Effector memory CD4-positive, alpha-beta T cell (primary cell): ENCODE data around the gene PTPN22.

Experiments
- DNase-seq, 3 donors: peaks; one replicate each; pipeline ENCODE4 v3.0.0-alpha.2; 2020
- H3K27ac ChIP-seq: 2 replicates; pipeline ENCODE4 v1.7.0; 2013; ENCODE audit warnings: mild to moderate bottlenecking, low read length, moderate library complexity; ENCODE audit not compliant: insufficient read depth, poor library complexity, severe bottlenecking
- H3K27me3 ChIP-seq: replicated peaks from 2 replicates; pipeline ENCODE4 v1.7.0; 2013; ENCODE audit warnings: mild to moderate bottlenecking, low read length; ENCODE audit not compliant: insufficient read depth, control insufficient read depth, poor library complexity, severe bottlenecking
- H3K36me3 ChIP-seq: 2 replicates; pipeline ENCODE4 v1.7.0; 2013; ENCODE audit warnings: mild to moderate bottlenecking, low read length, moderate library complexity; ENCODE audit not compliant: control insufficient read depth, insufficient read depth
- H3K4me1 ChIP-seq: 2 replicates; pipeline ENCODE4 v1.7.0; 2013; ENCODE audit warnings: low read length, mild to moderate bottlenecking; ENCODE audit not compliant: control insufficient read depth, insufficient read depth, poor library complexity, severe bottlenecking
- H3K4me3 ChIP-seq: 2 replicates; pipeline ENCODE4 v1.7.0; 2013; ENCODE audit warnings: low read length, low read depth, mild to moderate bottlenecking; ENCODE audit not compliant: insufficient read depth, poor library complexity, severe bottlenecking
- H3K9me3 ChIP-seq: 2 replicates; pipeline ENCODE4 v1.7.0; 2013; ENCODE audit warnings: mild to moderate bottlenecking, low read length, moderate library complexity; ENCODE audit not compliant: control insufficient read depth

PTPN22 gene

DNA sequence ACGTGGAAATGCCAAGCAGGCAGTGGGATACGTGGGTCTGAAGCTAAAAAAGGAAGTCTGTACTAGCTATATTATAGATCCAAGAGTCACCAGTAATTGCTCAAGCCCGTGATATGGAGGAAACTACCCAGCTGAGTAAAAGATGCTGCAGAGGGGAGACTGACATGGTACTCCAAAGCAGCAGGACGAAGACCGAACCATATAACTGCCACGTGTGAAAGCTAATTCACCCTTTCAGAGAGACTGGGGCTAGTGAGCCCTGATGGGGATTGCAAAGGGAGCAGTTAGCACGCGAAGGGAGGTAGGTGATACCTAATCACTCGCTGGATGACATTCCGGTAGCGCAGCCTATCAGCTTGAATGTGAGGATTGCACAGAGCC is 32.8 kb upstream of the PTPN22 start:
- Histone ChIP-seq H3K27me3 (no peaks in the 10 kb centered on the region), H3K4me1 (peaks cover 14% of the 10 kb centered on the region), H3K27ac (peak overlapping the region; percentile 87), H3K36me3 (peaks cover 22% of the 10 kb centered on the region), H3K9me3 (no peaks in the 10 kb centered on the region), H3K4me3 (peak overlapping the region; percentile 75)
- DNase-seq = no peak

DNA sequence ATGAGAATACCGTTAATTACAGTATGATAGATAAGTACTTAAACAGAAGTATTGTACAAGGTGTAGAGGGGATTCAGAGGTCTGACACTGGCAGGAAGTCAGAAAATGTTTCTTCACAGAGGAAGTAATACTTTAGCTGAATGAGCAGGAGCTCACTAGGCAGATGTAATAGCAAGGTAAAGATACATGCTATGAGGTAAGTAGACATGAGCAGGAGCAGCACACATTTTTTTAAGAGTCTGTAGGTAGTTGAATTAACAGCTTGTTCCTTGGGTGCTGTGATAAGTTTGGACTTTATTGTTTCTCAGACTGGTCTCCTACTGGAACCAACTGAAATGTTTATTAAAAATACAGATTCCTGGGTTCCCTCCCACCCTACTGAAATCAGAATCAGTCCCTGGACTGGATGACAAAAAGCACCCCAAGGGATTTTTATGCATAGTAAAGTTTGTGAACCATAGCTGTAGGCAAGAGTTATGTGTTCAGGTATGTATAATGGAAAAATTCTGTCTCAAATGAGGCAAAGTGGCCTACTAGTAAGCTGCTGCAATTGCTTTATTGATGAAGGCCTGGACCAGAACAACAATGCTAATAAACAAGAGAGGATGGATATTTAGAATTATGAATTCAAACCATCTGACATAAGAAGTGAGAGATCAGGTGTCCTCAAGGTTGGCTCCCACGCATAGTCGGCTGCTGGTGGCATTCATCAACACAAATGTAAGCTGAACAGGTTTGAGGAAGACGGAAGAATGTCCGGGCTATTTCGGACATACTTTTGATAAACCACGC is 32.2 kb upstream of the PTPN22 start:
- DNase-seq = peak in 1 of 3 donors; percentile 1

DNA sequence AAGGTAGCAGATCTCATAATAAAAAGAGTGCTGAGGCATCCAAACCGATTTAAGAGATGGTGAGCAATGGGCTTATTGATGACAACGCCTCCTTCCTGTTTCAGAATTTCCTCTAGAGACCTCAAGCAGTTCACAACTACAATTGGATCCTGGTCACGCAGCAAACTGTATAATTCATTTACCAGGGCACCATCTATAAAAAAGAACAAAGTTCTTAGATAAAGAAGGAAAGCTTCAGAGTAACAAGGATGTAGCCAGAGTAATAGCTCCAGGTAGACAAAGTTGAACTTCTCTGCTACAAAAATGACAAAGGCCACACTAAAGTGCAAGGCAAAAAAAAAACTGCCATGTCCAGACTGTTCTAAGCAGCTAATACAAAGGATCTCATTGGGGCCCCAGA is 29.7 kb upstream of the PTPN22 start:
- Histone ChIP-seq H3K27me3 (no peaks in the 10 kb centered on the region), H3K27ac (no peak overlapping the region), H3K4me3 (no peak overlapping the region), H3K4me1 (peaks cover 14% of the 10 kb centered on the region), H3K36me3 (peaks cover 35% of the 10 kb centered on the region), H3K9me3 (no peaks in the 10 kb centered on the region)
- DNase-seq = no peak

More for the DNA sequence above, 32.2 kb upstream of the PTPN22 start:
- Histone ChIP-seq H3K27me3 (no peaks in the 10 kb centered on the region), H3K27ac (peak overlapping the region; percentile 87), H3K9me3 (no peaks in the 10 kb centered on the region), H3K4me1 (peaks cover 14% of the 10 kb centered on the region), H3K4me3 (peak overlapping the region; percentile 75), H3K36me3 (peaks cover 20% of the 10 kb centered on the region)

- DNase-seq = no peak
- H3K9me3 ChIP-seq = no peaks in the 10 kb centered on the region
- H3K4me1 ChIP-seq = peaks cover 12% of the 10 kb centered on the region
- H3K27me3 ChIP-seq = no peaks in the 10 kb centered on the region
- peaks cover 52% of the 10 kb centered on the region for H3K36me3 ChIP-seq
- no peak overlapping the region for H3K4me3 ChIP-seq
- no peak overlapping the region for H3K27ac ChIP-seq
Observed at GRCh38 chr1:113899111-113899510, 27.6 kb upstream of the PTPN22 start.

DNA sequence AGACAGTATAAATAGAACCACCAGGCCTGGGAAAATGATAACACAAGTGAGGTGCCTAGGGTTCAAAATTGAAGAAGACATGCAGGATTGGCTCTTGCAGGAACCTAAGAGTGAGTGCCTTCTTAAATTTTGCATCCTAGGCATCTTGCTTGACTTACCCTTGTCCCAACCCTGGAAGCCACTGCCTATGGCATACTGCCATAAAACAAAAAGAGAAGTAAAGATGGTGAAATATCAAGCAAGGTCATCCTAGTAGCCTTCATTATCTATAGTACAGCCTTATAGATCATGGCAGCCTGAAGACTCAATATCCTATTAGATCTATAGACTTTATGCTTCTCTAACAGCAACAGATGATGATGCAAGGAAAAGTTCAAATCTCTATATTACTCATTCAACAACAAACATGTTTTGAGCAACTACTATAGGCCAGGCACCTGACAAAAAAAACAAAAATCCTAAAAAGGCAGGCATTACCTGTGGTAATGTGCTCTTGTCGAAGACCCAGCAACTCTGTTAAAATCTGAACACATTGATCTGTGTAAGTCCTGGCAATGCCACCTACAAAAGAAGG is 26.8 kb upstream of the PTPN22 start:
- H3K4me1 ChIP-seq = peaks cover 4% of the 10 kb centered on the region
- no peaks in the 10 kb centered on the region for H3K27me3 ChIP-seq
- no peak for DNase-seq
- H3K27ac ChIP-seq = no peak overlapping the region
- H3K9me3 ChIP-seq = no peaks in the 10 kb centered on the region
- H3K36me3 ChIP-seq = peaks cover 53% of the 10 kb centered on the region
- no peak overlapping the region for H3K4me3 ChIP-seq

DNA sequence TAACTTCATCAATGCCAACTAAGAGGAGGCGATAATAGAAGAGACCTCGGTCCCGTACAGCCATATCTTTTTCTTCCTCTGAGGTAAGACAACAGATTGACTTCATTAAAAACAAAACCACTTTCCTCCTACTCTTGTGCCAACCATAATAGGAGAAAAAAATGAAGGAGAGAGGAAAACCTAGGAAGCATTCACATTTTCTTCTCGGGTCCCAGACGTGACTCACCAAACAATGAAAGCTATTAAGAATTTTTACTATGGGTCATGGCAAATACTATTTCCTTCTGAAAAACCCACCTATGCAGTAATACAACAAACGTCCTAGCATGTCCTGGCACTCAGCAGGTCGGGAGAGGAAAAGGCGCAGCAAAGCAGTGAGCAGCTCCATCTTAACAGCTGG is 24.4 kb upstream of the PTPN22 start:
- Histone ChIP-seq H3K36me3 (peaks cover 56% of the 10 kb centered on the region), H3K9me3 (no peaks in the 10 kb centered on the region), H3K4me3 (no peak overlapping the region), H3K4me1 (no peaks in the 10 kb centered on the region), H3K27me3 (no peaks in the 10 kb centered on the region), H3K27ac (no peak overlapping the region)
- DNase-seq = no peak

- no peak for DNase-seq
- no peaks in the 10 kb centered on the region for H3K9me3 ChIP-seq
- no peaks in the 10 kb centered on the region for H3K27me3 ChIP-seq
- H3K27ac ChIP-seq = no peak overlapping the region
- no peaks in the 10 kb centered on the region for H3K4me1 ChIP-seq
- H3K4me3 ChIP-seq = no peak overlapping the region
- peaks cover 52% of the 10 kb centered on the region for H3K36me3 ChIP-seq
Observed at GRCh38 chr1:113895098-113895497, 23.6 kb upstream of the PTPN22 start.

- no peak overlapping the region for H3K27ac ChIP-seq
- no peaks in the 10 kb centered on the region for H3K9me3 ChIP-seq
- no peaks in the 10 kb centered on the region for H3K27me3 ChIP-seq
- no peak overlapping the region for H3K4me3 ChIP-seq
- peaks cover 41% of the 10 kb centered on the region for H3K36me3 ChIP-seq
- H3K4me1 ChIP-seq = no peaks in the 10 kb centered on the region
- DNase-seq = no peak
Observed at GRCh38 chr1:113893267-113893666, 21.8 kb upstream of the PTPN22 start.

DNA sequence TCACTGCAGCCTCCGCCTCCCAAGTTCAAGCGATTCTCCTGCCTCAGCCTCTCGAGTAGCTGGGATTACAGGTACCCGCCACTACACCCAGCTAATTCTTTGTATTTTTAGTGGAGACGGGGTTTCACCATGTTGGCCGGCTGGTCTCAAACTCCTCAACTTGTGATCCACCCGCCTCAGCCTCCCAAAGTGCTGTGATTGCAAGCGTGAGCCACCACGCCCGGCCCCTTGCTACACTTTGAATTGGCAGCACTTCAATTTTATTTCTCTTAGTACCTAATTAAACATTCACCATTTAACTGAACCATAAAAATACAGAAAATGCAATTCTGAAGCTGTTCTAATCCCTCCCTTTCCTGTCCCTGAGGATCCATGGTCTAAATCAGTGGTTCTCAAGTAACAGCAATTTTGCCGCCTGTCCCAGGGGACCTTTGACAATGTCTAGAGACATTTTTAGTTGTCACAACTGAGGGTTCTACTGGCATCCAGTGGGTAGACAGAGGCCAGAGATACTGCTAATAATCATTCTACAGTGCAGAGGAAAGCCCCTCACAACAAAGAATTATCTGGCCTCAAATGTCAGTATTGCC is 20.2 kb upstream of the PTPN22 start:
- Histone ChIP-seq H3K27ac (no peak overlapping the region), H3K9me3 (no peaks in the 10 kb centered on the region), H3K36me3 (peaks cover 27% of the 10 kb centered on the region), H3K4me3 (no peak overlapping the region), H3K4me1 (peaks cover 13% of the 10 kb centered on the region), H3K27me3 (no peaks in the 10 kb centered on the region)
- no peak for DNase-seq

DNA sequence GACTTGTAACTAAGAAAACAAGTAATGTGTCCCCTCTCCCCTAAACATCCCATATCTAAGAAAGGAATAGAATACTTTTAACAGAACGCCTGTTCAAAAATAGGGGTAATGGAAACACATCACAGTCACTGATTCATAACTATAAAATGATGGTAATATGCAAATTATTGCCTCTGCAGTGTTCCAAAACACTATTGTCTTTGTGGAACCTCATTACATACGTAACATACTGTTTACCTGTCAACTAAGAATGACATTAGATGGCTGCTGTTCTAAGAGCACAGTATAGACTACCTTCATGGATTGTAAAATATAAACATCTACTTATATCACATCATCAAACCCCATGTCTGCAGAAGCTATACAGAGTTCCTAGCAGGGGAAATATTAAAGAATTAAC is 19.3 kb upstream of the PTPN22 start:
- peaks cover 13% of the 10 kb centered on the region for H3K4me1 ChIP-seq
- H3K27ac ChIP-seq = no peak overlapping the region
- peaks cover 18% of the 10 kb centered on the region for H3K36me3 ChIP-seq
- no peaks in the 10 kb centered on the region for H3K9me3 ChIP-seq
- no peak for DNase-seq
- no peaks in the 10 kb centered on the region for H3K27me3 ChIP-seq
- no peak overlapping the region for H3K4me3 ChIP-seq
